Spleen (tissue), 11 donors: ENCODE data around the gene BRD4. TPM values are rescaled to one million over a fixed set of nuclear protein-coding genes. Genes with fewer than 3 reads are reported as not detected.

Source experiments
- DNase-seq: peaks from one replicate; pipeline ENCODE4 v3.0.0-alpha.2; 2020
- H3K27ac ChIP-seq, 8 donors: fragments of 200-600 bp; sonication (generic) in 7 of 8; 1 replicate in 4 of 8; 2 replicates in 4 of 8; pipeline versions ENCODE4 v1.5.0 to v1.8.0; 2016 to 2021; ENCODE audit warnings: inconsistent platforms in 4 of 8, mild to moderate bottlenecking in 4 of 8, moderate library complexity in 1 of 8
- H3K27me3 ChIP-seq, 7 donors: fragments of 200-600 bp; sonication (generic) in 6 of 7; replicated peaks in 1 of 7; 1 replicate in 4 of 7; 2 replicates in 3 of 7; pipeline versions ENCODE4 v1.5.0 to v1.8.0; 2016 to 2021; ENCODE audit warnings: inconsistent platforms in 3 of 7, mild to moderate bottlenecking in 1 of 7
- H3K36me3 ChIP-seq, 6 donors: fragments of 200-600 bp; sonication (generic) in 5 of 6; 1 replicate in 4 of 6; 2 replicates in 2 of 6; pipeline versions ENCODE4 v1.5.0 to v1.8.0; 2016 to 2021; ENCODE audit warnings: inconsistent platforms in 2 of 6
- H3K4me1 ChIP-seq, 6 donors: fragments of 200-600 bp; sonication (generic) in 5 of 6; 1 replicate in 3 of 6; 2 replicates in 3 of 6; pipeline versions ENCODE4 v1.5.0 to v1.8.0; 2016 to 2021; ENCODE audit warnings: inconsistent platforms in 3 of 6
- H3K4me3 ChIP-seq, 8 donors: fragments of 200-600 bp; sonication (generic) in 7 of 8; 1 replicate in 4 of 8; 2 replicates in 4 of 8; pipeline versions ENCODE4 v1.5.0 to v1.8.0; 2016 to 2021; ENCODE audit warnings: inconsistent platforms in 4 of 8, mild to moderate bottlenecking in 4 of 8, moderate library complexity in 2 of 8
- H3K9me3 ChIP-seq, 8 donors: fragments of 200-600 bp; sonication (generic) in 7 of 8; 1 replicate in 4 of 8; 2 replicates in 4 of 8; pipeline versions ENCODE4 v1.5.0 to v1.8.0; 2016 to 2021; ENCODE audit warnings: inconsistent platforms in 4 of 8
- CTCF ChIP-seq, 11 experiments: fragments of 200-600 bp in 7 of 11; fragments of 450-650 bp in 4 of 11; sonication (generic) in 4 of 11; IDR thresholded peaks in 8 of 11; conservative IDR thresholded peaks in 3 of 11; 1 replicate in 7 of 11; 2 replicates in 4 of 11; pipeline versions ENCODE4 v1.4.0 to v1.8.0; 2016 to 2021; ENCODE audit warnings: antibody characterized with exemption in 11 of 11, inconsistent platforms in 4 of 11, mild to moderate bottlenecking in 1 of 11
- POLR2A ChIP-seq, 3 donors: fragments of 450-650 bp; IDR thresholded peaks; one replicate each; pipeline ENCODE4 v1.5.1; 2017; ENCODE audit warnings: antibody characterized with exemption in 3 of 3, mild to moderate bottlenecking in 1 of 3
- POLR2AphosphoS5 ChIP-seq, 3 donors: sonication (generic); formaldehyde crosslinking; IDR thresholded peaks; one replicate each; pipeline ENCODE4 v1.5.1; 2017; ENCODE audit warnings: antibody characterized with exemption in 3 of 3
- WGBS, 5 donors: extraction: QIAGEN DNeasy Blood & Tissue Kit in 3 of 5; methylation state at CpG; one replicate each; pipeline versions ENCODE4 v1.1.5 to v1.1.7; 2013 to 2018; 5-methylcytosine and 5-hydroxymethylcytosine counted together
- intact Hi-C: fragments of 100-400 bp; cut with DNase I; formaldehyde crosslinking; loops from one replicate; pipeline ENCODE4 v1.15.0; 2023; ENCODE audit warnings: low total_unique reads
- polyA plus RNA-seq, 3 donors: library from polyadenylated mRNA; stranded (reverse); fragments of 200-250 nt; gene quantifications; one replicate each; pipeline ENCODE4 v1.2.1, GENCODE V29; 2013
- total RNA-seq, 7 donors: library from RNA; depleted of rRNA in 3 of 7; stranded (reverse); fragments of >200 nt in 3 of 7; fragmentation: NEBNext Ultra II Directional in 4 of 7; extraction: Animal tissue kit (Norgen Biotek cat#: 25700) in 4 of 7; gene quantifications; one replicate each; pipeline versions ENCODE4 v1.1.0 to v1.2.1, GENCODE V29; 2016 to 2021
- donor health status: healthy with polysubstance abuse.
- donor health status: DM: no; HTN: no; CAD: no; lungs with moderate emphysema.
- donor health status: DM: no; HTN: no; CAD: no.
- donor health status: Bipolar disorder and iron deficiency.
- donor health status: healthy.
- donor health status: DM: no; HTN: no; CAD: no.
- donor health status: DM: yes; HTN: yes; CAD: no.

Gene BRD4
- total and polyA plus RNA-seq, 10 donors: 10.3 to 146 (median 68.0) TPM

- Histone ChIP-seq H3K27me3 (no peaks in the 10 kb centered on the region), H3K36me3 (peaks cover 10 to 84% (median 66%) of the 10 kb centered on the region in 6 donors), H3K9me3 (no peaks in the 10 kb centered on the region), H3K27ac (no peak overlapping the region), H3K4me1 (peaks cover 29 to 71% (median 48%) of the 10 kb centered on the region in 6 donors), H3K4me3 (no peak overlapping the region)
- WGBS, 5 donors: 86 to 93% (median 91%) methylated on average over 14 of the region's 14 CpGs
- intact Hi-C loops: loop anchor here (10.0 kb wide), 1 partner anchor 108 kb away; no protein-coding TSS in a partner anchor
- DNase-seq: no peak
- TF ChIP-seq POLR2A (IDR thresholded peaks at IDR 0.05) (no peak), CTCF (IDR thresholded peaks at IDR 0.05 in 8 of 11, conservative IDR thresholded peaks at IDR 0.05 in 3 of 11) (no peak)
Observed at GRCh38 chr19:15372470-15372869, 40.1 kb upstream of the BRD4 start.

GRCh38 chr19:15371786-15372380 lies 39.5 kb upstream of the BRD4 start:
- no peak overlapping the region for H3K4me3 ChIP-seq
- peak; percentile 62 for DNase-seq
- WGBS, 5 donors: 90 to 96% (median 91%) methylated on average over 17 of the region's 17 CpGs
- H3K9me3 ChIP-seq: no peaks in the 10 kb centered on the region
- intact Hi-C loops: loop anchor here (10.0 kb wide), 1 partner anchor 107 kb away; no protein-coding TSS in a partner anchor
- H3K36me3 ChIP-seq: peaks cover 10 to 90% (median 72%) of the 10 kb centered on the region in 6 donors
- no peak for TF ChIP-seq POLR2A (IDR thresholded peaks at IDR 0.05)
- TF ChIP-seq POLR2AphosphoS5 (IDR thresholded peaks at IDR 0.05): peak in 2 of 3 donors; percentile 18
- no peak for TF ChIP-seq CTCF (IDR thresholded peaks at IDR 0.05 in 8 of 11, conservative IDR thresholded peaks at IDR 0.05 in 3 of 11)
- peaks cover 23 to 70% (median 43%) of the 10 kb centered on the region in 6 donors for H3K4me1 ChIP-seq
- H3K27ac ChIP-seq: peak overlapping the region in 1 of 8 donors; percentile 27
- no peaks in the 10 kb centered on the region for H3K27me3 ChIP-seq

- WGBS, 5 donors: 90 to 99% (median 93%) methylated on average over 7 of the region's 7 CpGs
- Histone ChIP-seq H3K9me3 (no peaks in the 10 kb centered on the region), H3K27me3 (no peaks in the 10 kb centered on the region), H3K4me1 (peaks cover 20 to 65% (median 35%) of the 10 kb centered on the region in 6 donors), H3K36me3 (peaks cover 10 to 98% (median 80%) of the 10 kb centered on the region in 6 donors), H3K4me3 (no peak overlapping the region), H3K27ac (peak overlapping the region in 1 of 8 donors; percentile 3)
- peak in 1 of 3 donors; percentile 23 for TF ChIP-seq POLR2AphosphoS5 (IDR thresholded peaks at IDR 0.05)
- no peak for TF ChIP-seq POLR2A (IDR thresholded peaks at IDR 0.05)
- intact Hi-C loops: loop anchor here (10.0 kb wide), 1 partner anchor 106 kb away; no protein-coding TSS in a partner anchor
- DNase-seq: peak; percentile 30
Observed at GRCh38 chr19:15371119-15371518, 38.8 kb upstream of the BRD4 start.

GRCh38 chr19:15369594-15369891 lies 37.2 kb upstream of the BRD4 start:
- no peak overlapping the region for H3K4me3 ChIP-seq
- H3K27ac ChIP-seq: no peak overlapping the region
- 94 to 98% (median 96%) methylated on average over 7 to 9 of the region's 9 CpGs for WGBS, 5 donors
- TF ChIP-seq POLR2AphosphoS5 (IDR thresholded peaks at IDR 0.05) (peak in 1 of 3 donors; percentile 53), POLR2A (IDR thresholded peaks at IDR 0.05) (no peak), CTCF (IDR thresholded peaks at IDR 0.05 in 8 of 11, conservative IDR thresholded peaks at IDR 0.05 in 3 of 11) (no peak)
- H3K9me3 ChIP-seq: no peaks in the 10 kb centered on the region
- peaks cover 10 to 100% (median 95%) of the 10 kb centered on the region in 6 donors for H3K36me3 ChIP-seq
- H3K27me3 ChIP-seq: no peaks in the 10 kb centered on the region
- peaks cover 9 to 49% (median 19%) of the 10 kb centered on the region in 6 donors for H3K4me1 ChIP-seq
- intact Hi-C loops: no loop called here
- peak; percentile 62 for DNase-seq
